GM18502 (cell line): ENCODE results near the gene STK32A.
A peak's percentile ranks its signal among the peaks of the same experiment; 100 is the strongest.

Source experiments
- ATAC-seq: cut with Tn5 transposase; IDR thresholded peaks from one replicate; pipeline ENCODE4 v1.9.1; 2021; ENCODE audit warnings: mild to moderate bottlenecking; ENCODE audit not compliant: unreplicated experiment, poor library complexity

The STK32A gene

DNA sequence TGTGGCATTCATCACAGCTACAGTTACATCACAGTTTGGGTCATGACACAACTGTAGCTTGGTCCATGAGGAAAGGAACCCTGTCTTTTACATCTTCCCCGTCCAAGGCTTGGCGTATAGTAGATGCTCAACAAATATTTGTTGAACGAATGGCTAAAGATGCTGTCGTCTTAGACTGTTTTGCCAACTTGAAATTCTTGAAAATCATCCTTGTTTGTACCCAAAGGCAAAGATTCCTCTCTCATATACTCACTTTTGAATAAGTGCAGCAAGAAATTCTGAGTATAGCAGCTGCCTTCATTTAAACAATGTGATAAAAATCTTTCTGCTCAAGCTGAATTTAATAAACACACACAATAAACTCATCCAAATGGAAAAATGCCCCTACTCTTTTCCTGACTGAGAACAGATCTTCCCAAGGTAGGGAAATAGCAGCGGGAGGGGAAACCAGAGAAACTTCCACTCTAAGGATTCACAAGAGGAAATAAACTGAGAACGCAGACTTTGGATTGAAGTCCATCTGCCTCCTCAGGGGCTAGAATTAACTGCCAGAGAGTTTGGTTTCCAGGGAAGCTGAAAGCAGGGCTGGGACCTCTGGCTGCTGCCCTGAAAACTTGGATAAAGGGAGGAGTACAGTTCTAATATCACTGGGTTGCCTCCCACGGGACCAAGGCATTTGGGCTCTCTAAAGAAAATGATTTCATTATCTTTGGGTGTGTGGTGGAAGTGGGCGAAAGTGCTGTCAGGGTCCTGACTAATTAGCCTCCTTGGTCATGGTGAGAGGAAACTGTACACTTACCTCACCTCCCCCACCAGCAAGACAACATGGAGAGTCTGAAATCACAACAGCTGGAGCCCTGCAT lies 175.9 kb downstream of the STK32A start:
- ATAC-seq = no peak

DNA sequence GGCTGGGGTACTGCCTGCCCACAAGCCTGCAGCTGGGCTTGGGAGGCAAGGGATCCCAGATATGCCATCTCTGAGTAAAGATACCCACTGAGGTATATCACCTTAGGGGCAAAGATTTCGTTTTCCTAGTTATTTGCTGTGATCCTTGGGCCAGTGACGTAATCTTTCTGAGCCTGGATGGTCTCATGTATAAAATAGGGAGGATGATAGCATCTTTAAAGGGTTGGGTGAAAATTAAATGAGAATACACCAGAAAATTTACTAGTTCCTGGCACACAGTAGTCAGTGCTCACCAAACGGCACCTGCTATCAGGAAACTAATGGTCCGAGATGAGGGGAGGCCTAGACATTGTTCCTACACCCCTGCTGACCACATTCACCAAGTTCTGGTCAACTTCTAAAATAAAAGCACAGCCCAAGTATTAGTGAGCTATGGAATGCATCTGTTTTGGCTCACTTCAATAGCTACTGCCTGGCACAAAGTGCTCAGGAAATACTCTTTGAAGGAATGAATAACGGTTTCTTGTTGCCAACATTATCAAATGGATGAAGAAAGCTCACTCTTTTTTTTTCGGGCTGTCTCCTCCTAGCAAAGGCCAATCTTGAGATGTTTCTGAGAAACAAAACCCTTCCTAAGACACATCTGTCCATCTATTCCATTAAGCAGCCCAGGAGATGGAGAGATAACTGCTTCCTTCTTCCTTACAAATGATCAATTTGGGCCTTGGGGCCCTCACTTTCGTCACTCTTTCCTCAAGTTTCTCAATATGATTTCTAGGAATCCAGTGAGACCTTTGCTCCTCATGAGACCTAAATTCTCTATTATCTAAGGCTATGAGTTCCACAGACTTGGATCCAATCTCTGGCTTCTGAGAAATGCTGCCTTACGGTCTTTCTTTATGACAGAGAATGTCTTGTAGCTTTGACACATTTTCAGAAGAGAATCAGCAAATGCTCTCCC lies 176.8 kb downstream of the STK32A start:
- no peak for ATAC-seq

DNA sequence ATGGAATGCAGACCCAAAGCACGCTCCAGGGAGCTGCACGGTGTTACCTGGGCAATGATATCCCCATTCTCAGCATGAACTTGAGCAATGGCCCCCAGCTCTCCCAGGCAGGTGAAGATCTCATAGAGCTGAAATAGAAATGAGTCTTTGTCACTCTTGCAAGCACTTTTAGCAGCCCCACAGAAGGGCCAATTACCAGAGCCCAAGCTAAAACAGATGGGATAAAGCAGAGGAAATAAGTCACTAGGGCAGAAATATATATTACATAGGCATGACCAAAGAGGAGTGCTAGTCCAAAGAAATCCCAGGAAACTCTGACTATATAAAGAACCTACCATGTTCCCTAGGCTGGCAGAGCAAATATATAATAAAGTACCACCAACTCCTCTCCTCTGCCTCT lies 177.7 kb downstream of the STK32A start:
- no peak for ATAC-seq

DNA sequence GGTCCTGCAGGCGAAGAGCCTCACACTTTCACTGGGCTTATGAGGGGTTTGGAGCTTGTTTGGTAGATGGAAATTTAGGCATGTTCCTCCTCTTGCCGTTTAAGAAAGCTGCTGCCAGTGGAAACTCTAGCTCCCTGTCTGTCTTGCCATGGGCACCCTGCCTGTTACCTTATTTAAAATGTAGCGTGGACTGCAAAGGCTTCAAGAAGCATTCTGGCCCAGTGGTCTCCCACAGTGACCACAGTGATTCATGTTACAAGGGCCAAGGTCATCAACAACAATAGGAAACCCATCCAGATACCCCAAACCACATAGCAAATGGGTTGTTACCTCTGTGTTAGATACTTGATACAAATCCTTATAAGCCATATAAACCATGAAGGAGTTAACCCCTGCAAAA lies 178.4 kb downstream of the STK32A start:
- no peak for ATAC-seq

DNA sequence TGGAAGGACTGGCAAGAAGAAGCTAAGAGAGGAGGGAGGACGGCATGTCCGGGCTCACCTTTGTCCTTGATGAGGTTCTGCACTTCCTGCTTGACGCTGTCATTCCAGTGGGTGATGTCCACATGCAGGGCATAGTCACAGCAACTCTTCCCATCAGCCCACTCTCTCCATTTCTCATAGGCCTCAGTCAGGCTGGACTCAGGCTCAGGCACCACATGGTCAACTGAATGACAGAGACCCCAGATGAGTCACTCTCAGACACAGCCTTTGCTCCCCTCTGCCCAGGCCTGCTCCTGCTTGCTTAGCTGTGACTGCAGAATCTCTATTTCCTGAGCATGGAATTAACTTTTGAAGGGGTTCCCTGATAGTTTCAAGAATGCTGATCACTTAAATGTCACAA lies 180.8 kb downstream of the STK32A start:
- no peak for ATAC-seq

DNA sequence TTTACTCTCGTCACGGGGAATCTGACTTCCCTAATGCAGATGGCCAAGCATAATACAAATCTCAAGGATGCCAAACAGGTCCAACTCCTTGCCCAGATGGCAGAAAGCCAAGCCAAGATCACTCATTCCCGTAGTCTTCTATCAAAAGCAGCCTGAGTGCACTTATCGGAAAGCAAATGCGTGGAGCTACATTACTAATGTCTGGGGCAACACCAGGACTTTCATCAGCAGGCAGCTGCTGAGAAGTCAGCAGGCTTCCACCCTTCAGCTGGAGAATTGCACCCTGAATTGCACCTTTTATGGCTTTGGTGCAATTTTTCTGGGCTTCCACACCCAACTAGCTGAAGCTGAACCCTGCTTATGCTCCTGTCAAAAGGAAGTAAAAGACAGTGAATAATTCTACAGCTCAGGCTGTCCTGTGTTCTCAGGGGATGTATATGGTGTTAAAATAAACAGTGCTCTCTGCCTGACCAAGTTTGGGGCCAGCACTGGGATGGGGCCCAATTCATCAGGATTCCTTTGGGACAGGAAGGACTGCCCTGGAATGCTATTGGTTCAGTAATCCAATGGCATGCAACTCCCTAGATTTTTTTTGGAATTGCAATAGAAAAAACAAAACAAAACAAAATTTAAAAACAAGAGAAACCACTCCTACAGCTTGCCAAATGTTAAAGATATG lies 182.4 kb downstream of the STK32A start:
- no peak for ATAC-seq

DNA sequence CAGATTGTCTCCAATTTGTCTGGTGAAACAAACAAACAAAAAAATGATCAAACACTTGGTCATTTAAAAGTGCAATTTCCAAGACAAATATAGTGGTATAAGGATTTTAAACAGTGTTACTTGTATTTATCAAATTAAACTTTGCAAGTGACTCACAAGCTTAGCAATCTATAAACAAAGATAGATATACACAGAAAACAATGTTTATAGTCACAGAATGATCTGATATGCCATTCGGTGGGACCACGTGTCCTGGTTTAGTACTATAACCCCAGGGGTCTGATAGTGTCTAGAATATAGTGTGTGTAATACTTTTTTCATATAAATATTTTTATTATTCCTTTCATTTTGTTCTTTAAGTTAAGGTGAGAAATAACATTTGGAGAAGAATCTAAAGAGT lies 183.8 kb downstream of the STK32A start:
- ATAC-seq = no peak

DNA sequence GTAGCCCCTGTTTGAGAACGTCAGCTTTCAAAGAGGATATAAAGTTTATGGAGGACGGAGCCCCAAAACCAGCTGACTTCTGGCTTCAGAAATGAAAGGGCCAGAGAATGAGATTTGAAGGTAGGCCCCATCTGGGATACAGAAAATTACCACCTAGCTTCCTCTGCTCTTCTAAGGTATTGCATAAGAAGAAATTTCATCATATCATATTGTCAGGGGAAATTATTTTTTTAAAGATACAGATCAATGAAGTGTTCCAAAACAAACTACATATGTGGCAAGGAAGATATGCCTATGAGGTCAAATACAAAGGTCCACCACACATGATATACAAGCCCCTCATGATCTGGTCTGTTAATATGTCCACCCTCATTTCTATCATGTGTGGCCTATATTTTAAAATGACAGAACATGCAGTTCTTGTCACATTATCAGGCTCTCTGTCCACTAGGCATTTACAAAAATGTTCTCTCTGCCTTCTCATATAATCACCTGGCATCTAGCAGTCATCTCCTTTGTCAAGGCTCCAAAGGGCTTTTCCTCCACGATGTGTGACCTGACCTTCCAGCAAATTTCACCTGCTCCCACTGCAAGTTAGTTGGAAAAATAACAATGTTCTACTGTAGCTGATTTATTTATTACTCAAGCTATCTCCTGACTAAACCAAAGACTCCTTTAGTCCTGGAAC lies 192.0 kb downstream of the STK32A start:
- no peak for ATAC-seq

DNA sequence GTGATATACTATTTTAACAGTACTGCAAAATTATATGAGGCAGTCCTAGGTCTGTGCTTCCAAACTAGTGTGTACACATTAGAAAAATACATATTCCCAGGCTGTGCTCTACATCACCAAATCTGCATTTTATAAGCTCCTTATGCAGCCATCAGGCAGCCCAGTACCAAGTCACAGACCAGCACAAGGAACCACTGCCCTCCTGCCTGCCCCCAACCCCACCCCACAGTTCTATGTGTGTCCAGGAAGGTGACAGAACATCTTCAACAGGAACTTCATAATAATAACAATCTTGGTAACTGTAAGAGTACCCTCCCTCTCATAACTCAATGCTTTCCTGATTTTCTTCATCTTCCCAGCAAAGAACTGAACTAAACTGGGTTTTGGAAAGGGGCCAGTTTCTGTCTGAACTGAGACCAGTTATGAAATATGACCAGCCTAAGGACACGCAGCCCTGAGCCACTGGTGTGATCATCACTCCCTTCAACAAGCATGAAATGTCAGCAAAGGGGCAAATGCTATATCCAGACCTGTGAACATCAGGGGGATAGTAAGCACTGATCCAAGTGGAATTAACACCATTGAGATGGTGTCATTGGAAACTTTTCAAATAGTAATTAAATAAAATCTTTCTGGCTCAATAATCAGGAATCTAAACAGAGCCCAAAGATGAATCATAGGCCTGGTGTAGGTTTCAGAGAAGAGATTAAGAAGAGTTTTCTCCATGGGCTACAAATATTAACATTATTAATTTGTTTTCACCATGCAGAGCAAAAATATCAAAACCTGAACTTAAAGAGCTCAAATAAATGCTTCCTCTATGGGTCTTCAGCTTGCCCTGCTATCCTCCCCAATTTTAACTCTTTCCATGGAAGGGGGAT lies 192.9 kb downstream of the STK32A start:
- no peak for ATAC-seq

DNA sequence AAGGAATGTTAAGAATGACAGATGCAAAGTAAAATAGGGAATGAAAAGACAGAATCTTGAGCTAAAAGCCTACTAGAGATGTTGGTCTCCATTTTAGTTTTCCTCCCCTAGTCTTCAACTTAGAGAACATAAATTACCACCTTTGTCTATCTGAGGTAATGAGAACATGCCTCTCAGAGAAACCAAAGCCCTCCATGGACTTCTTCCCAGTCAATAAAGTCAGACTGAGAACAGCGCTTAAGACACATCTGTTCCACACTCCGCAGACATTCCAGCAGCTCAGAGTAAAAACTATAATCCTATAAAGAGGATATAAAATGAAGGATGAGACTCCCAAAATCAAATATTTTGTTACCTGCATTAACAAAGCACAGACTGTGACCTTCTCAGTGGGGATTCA lies 195.8 kb downstream of the STK32A start:
- ATAC-seq = no peak

DNA sequence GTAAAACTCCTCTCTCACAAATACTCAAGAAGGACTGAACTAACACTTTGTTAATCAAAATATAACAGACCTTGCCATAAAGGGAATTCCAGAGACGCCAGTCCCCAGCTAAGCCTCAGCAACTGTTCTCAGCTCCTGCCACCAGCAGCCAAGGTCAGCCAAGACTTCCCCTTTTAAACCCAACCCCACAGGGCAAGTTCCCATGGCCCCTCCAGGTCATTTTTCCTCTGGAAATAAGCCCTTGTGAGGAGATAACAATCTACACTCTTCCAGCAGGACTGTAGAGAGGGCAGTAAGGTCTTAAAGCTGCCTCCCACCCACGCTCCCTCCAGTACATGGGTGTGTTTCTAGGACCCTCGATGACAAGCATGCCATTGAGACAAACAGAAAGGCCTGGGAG lies 196.8 kb downstream of the STK32A start:
- no peak for ATAC-seq

DNA sequence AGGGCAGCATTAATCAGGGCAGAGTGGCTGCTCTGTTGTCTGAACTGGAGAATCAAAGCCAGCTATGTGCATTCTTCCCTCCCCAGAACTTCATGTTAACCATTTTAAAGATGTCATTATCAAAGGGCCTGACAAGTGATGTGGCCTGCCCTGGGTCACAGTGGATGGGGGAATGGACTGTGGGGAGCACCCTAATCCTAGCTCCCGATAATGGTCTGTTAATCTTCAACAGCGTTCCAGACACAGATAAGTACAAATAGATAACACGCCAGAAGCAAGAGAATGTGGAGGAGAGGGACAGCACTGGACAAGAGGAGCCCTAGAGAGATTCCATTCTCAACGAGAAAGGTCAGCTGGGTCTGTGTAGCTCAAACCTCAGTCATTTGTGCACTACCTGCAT lies 197.5 kb downstream of the STK32A start:
- ATAC-seq = no peak

DNA sequence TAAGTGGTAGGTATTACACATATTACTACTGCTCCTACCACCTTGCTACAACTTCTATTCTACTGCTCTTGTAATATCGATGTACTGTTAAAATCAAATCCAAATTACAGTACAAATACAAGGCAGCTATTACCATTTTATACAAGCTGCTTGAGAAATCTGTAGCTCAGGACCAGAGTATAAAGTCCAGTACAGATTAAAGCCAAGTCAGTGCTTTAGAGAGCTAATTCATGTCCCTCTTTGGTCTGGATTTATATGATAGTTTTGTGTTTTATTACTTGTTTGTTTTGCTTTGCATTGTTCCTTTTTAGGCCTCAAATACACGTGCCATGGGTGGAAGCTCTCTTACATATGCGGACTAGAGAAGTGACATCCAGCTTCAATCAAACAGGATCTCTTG lies 199.2 kb downstream of the STK32A start:
- ATAC-seq = no peak

DNA sequence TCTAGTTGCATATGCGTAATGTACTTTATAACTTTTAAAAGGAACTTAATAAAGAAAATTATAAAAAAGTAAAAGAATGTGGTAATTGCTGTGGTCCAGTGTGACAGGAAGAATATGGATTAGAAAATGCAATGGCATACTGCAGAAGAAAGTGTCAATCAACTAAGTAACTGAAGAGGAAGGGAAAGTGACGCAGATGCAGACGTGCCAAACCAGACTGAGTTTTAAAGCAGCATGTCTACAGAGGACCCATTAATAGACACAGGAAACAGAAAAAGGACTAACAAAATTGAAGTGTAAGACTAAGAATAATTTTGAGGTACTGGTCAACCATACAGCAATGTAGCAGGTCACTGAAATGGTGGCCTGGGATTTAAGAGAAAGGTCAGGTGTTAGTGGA lies 201.8 kb downstream of the STK32A start:
- ATAC-seq = peak; percentile 63

DNA sequence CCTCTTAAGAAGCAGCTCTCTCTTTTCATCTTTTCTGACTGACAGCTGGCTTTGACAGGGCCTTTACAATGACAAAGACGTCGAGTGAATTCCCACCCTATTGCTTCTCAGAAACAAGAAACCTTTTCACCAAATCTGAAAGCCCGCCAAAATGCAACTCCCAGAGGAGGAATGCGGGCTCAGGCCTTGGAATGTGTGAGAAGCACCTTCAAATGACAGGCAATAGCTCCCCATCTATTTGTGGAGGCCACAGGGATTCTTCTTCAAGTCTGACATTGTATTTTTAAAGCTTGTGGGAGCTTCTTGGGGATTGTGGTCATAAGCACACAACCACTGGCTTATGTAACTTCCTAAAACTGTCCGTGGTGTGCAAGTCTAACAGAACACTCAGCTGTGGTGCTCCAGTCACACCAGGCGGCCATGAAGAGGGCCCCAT lies 202.4 kb downstream of the STK32A start:
- ATAC-seq = no peak
